Ascending aorta (tissue), 2 donors: Measurements from ENCODE around the gene S100A5. TPM values are rescaled to one million over a fixed set of nuclear protein-coding genes. Genes with fewer than 3 reads are reported as not detected.
A peak's percentile ranks its signal among the peaks of the same experiment; 100 is the strongest.

Source experiments
- DNase-seq, 2 donors: peaks; one replicate each; pipeline ENCODE4 v3.0.0-alpha.2; 2019; ENCODE audit warnings: low spot score in 2 of 2
- H3K27ac ChIP-seq, 2 donors: fragments of 200-600 bp; sonication (generic); one replicate each; pipeline ENCODE4 v1.5.1; 2016 to 2017; ENCODE audit warnings: mild to moderate bottlenecking in 1 of 2
- H3K27me3 ChIP-seq: fragments of 200-600 bp; sonication (generic); one replicate; pipeline ENCODE4 v1.5.1; 2017
- H3K36me3 ChIP-seq, 2 donors: fragments of 200-600 bp; sonication (generic); one replicate each; pipeline ENCODE4 v1.5.1; 2016
- H3K4me1 ChIP-seq, 2 donors: fragments of 200-600 bp; sonication (generic); one replicate each; pipeline ENCODE4 v1.5.1; 2016 to 2017; ENCODE audit warnings: mild to moderate bottlenecking in 1 of 2
- H3K4me3 ChIP-seq, 2 donors: fragments of 200-600 bp; sonication (generic); one replicate each; pipeline ENCODE4 v1.5.1; 2016 to 2017; ENCODE audit warnings: mild to moderate bottlenecking in 1 of 2
- H3K9me3 ChIP-seq, 2 donors: fragments of 200-600 bp; sonication (generic); one replicate each; pipeline ENCODE4 v1.5.1; 2016
- CTCF ChIP-seq, 3 experiments: fragments of 200-600 bp in 2 of 3; fragments of 450-650 bp in 1 of 3; sonication (generic) in 2 of 3; IDR thresholded peaks; one replicate each; pipeline ENCODE4 v1.5.1; 2016 to 2019; ENCODE audit warnings: antibody characterized with exemption in 3 of 3, mild to moderate bottlenecking in 1 of 3, moderate library complexity in 1 of 3
- intact Hi-C: fragments of 100-400 bp; cut with DNase I; formaldehyde crosslinking; loops from one replicate; pipeline ENCODE4 v1.15.1; 2023
- total RNA-seq: library from RNA; depleted of rRNA; stranded (reverse); fragments of >200 nt; gene quantifications from one replicate; pipeline ENCODE4 v1.1.0, GENCODE V29; 2016

S100A5 gene
- total RNA-seq, 1 donor from 2014 or later: not detected

GRCh38 chr1:153495536-153495935 lies 45.2 kb downstream of the S100A5 start:
- peaks cover 17 to 32% of the 10 kb centered on the region in 2 donors for H3K4me1 ChIP-seq
- no peak for TF ChIP-seq CTCF (IDR thresholded peaks at IDR 0.05)
- peak overlapping the region; percentile 55 to 58 for H3K27ac ChIP-seq
- intact Hi-C loops: loop anchor here (1.0 kb wide), 2 partner anchors 29 to 143 kb away; no protein-coding TSS in a partner anchor
- H3K4me3 ChIP-seq: no peak overlapping the region
- no peaks in the 10 kb centered on the region for H3K9me3 ChIP-seq
- no peaks in the 10 kb centered on the region for H3K27me3 ChIP-seq
- no peaks in the 10 kb centered on the region for H3K36me3 ChIP-seq
- DNase-seq: peak in 1 of 2 donors; percentile 62

- peak; percentile 90 to 93 (median 92) for TF ChIP-seq CTCF (IDR thresholded peaks at IDR 0.05)
- Histone ChIP-seq H3K27ac (peak overlapping the region; percentile 55 to 58), H3K9me3 (no peaks in the 10 kb centered on the region), H3K4me1 (peaks cover 17 to 37% of the 10 kb centered on the region in 2 donors), H3K36me3 (no peaks in the 10 kb centered on the region), H3K27me3 (no peaks in the 10 kb centered on the region), H3K4me3 (no peak overlapping the region)
- peak in 1 of 2 donors; percentile 90 for DNase-seq
- intact Hi-C loops: loop anchor here (1.0 kb wide), 2 partner anchors 29 to 143 kb away; no protein-coding TSS in a partner anchor
Observed at GRCh38 chr1:153494976-153495535, 45.7 kb downstream of the S100A5 start.

- Histone ChIP-seq H3K9me3 (no peaks in the 10 kb centered on the region), H3K27me3 (no peaks in the 10 kb centered on the region), H3K36me3 (no peaks in the 10 kb centered on the region), H3K4me3 (no peak overlapping the region), H3K4me1 (peaks cover 18 to 47% of the 10 kb centered on the region in 2 donors), H3K27ac (peak overlapping the region; percentile 95 to 97)
- intact Hi-C loops: no loop called here
- DNase-seq: no peak
- TF ChIP-seq CTCF (IDR thresholded peaks at IDR 0.05): no peak
Observed at GRCh38 chr1:153493343-153493960, 47.3 kb downstream of the S100A5 start.

GRCh38 chr1:153490272-153491051 lies 50.3 kb downstream of the S100A5 start:
- intact Hi-C loops: loop anchor here (2.0 kb wide), 1 partner anchor 16 kb away; no protein-coding TSS in a partner anchor
- no peaks in the 10 kb centered on the region for H3K27me3 ChIP-seq
- H3K36me3 ChIP-seq: no peaks in the 10 kb centered on the region
- H3K27ac ChIP-seq: peak overlapping the region; percentile 95 to 97
- DNase-seq: peak; percentile 65 to 96
- H3K4me1 ChIP-seq: peaks cover 18 to 54% of the 10 kb centered on the region in 2 donors
- no peak for TF ChIP-seq CTCF (IDR thresholded peaks at IDR 0.05)
- no peaks in the 10 kb centered on the region for H3K9me3 ChIP-seq
- peak overlapping the region in 1 of 2 donors; percentile 4 for H3K4me3 ChIP-seq

- H3K4me3 ChIP-seq: no peak overlapping the region
- TF ChIP-seq CTCF (IDR thresholded peaks at IDR 0.05): no peak
- H3K4me1 ChIP-seq: peaks cover 18 to 50% of the 10 kb centered on the region in 2 donors
- peak overlapping the region; percentile 95 to 97 for H3K27ac ChIP-seq
- intact Hi-C loops: loop anchor here (5.0 kb wide), 1 partner anchor 459 kb away; the partner anchor contains the start of gene DENND4B
- no peaks in the 10 kb centered on the region for H3K9me3 ChIP-seq
- H3K27me3 ChIP-seq: no peaks in the 10 kb centered on the region
- DNase-seq: peak; percentile 54 to 94
- no peaks in the 10 kb centered on the region for H3K36me3 ChIP-seq
Observed at GRCh38 chr1:153488731-153489130, 52.0 kb downstream of the S100A5 start.
